NCI-H526 (cell line): ENCODE measurements around the gene CFH.
A peak's percentile ranks its signal among the peaks of the same experiment; 100 is the strongest.
"Not testable (repeated sequence)": the region's sequence is repeated elsewhere in the genome, so short reads cannot be mapped to it uniquely, and the experiment has no call there.

Source experiments
- DNase-seq, 2 experiments: peaks; one replicate each; lab custom pipeline; 2025; lab: John Stamatoyannopoulos, UW

Gene CFH

GRCh38 chr1:196669051-196669450, 17.2 kb downstream of the CFH start:
- DNase-seq, result no peak

GRCh38 chr1:196669693-196670092, 17.9 kb downstream of the CFH start:
- no peak for DNase-seq

- no peak for DNase-seq
Measured at GRCh38 chr1:196674908-196675307, 23.1 kb downstream of the CFH start.

GRCh38 chr1:196677781-196678509, 26.1 kb downstream of the CFH start:
- no peak for DNase-seq

GRCh38 chr1:196678510-196678884, 26.7 kb downstream of the CFH start:
- no peak for DNase-seq

GRCh38 chr1:196680107-196680506, 28.3 kb downstream of the CFH start:
- DNase-seq, result no peak

GRCh38 chr1:196684476-196684875, 32.6 kb downstream of the CFH start:
- DNase-seq, result no peak

- DNase-seq, result no peak
Measured at GRCh38 chr1:196685506-196685905, 33.7 kb downstream of the CFH start.

GRCh38 chr1:196689001-196689400, 37.2 kb downstream of the CFH start:
- DNase-seq, result no peak

GRCh38 chr1:196690582-196690981, 38.7 kb downstream of the CFH start:
- DNase-seq, result peak in 1 of 2 experiments; percentile 36

- no peak for DNase-seq
Measured at GRCh38 chr1:196698993-196699392, 47.1 kb downstream of the CFH start.

GRCh38 chr1:196701144-196701543, 49.3 kb downstream of the CFH start:
- no peak for DNase-seq

GRCh38 chr1:196709892-196710291, 58.0 kb downstream of the CFH start:
- DNase-seq, result not testable (repeated sequence)

GRCh38 chr1:196717868-196718267, 66.0 kb downstream of the CFH start:
- no peak for DNase-seq

GRCh38 chr1:196723325-196724185, 71.7 kb downstream of the CFH start:
- peak; percentile 13 to 63 for DNase-seq

- DNase-seq, result no peak
Measured at GRCh38 chr1:196732526-196732925, 80.7 kb downstream of the CFH start.

- DNase-seq, result no peak
Measured at GRCh38 chr1:196733091-196733970, 81.5 kb downstream of the CFH start.

GRCh38 chr1:196734006-196734405, 82.2 kb downstream of the CFH start:
- DNase-seq, result no peak

GRCh38 chr1:196734460-196734859, 82.6 kb downstream of the CFH start:
- DNase-seq, result no peak

GRCh38 chr1:196738730-196739129, 86.9 kb downstream of the CFH start:
- no peak for DNase-seq

- peak; percentile 10 to 58 for DNase-seq
Measured at GRCh38 chr1:196743244-196743643, 91.4 kb downstream of the CFH start.

GRCh38 chr1:196765019-196765740, 113.3 kb downstream of the CFH start:
- not testable (repeated sequence) for DNase-seq
